HepG2 (cell line): ENCODE results near the gene LIMA1. TPM values are rescaled to one million over a fixed set of nuclear protein-coding genes. Genes with fewer than 3 reads are reported as not detected.

Experiments
- ATAC-seq: fragments of 200-7000 bp; cut with Tn5 transposase; 3 replicates; pipeline ENCODE4 v1.9.1; 2020; ENCODE audit warnings: mild to moderate bottlenecking, moderate library complexity
- BruUV-seq: library from RNA; stranded (reverse); fragments of 400-500 nt; replicated peaks from 2 replicates; lab custom pipeline; 2021; lab: Mats Ljungman, UMichigan
- CTCF ChIA-PET: fragments of 300-600 bp; formaldehyde crosslinking; extraction: SDS; loops from one replicate; lab custom pipeline; 2021; ENCODE audit warnings: low total read pairs, inconsistent platforms, low intra/inter-chr PET ratio; lab: Yijun Ruan, JAX
- POLR2A ChIA-PET: fragments of 350-600 bp; sonication (Branson Sonifier 250); formaldehyde crosslinking; loops from one replicate; lab custom pipeline; 2020; ENCODE audit warnings: antibody characterized with exemption, inconsistent platforms; lab: Yijun Ruan, JAX
- DNase-seq: peaks from one replicate; pipeline ENCODE4 v3.0.0-alpha.2; 2015; ENCODE audit warnings: low spot score
- FAIRE-seq: peaks from 3 replicates; lab custom pipeline; 2011; peaks lifted over from hg19 to GRCh38; lab: Jason Lieb, UNC
- H2AFZ ChIP-seq: one replicate; pipeline ENCODE4 v1.6.1; 2011; ENCODE audit warnings: low read length, inconsistent platforms
- H3K27ac ChIP-seq: fragments of 300-600 bp; 3 replicates; pipeline ENCODE4 v1.8.0; 2011; ENCODE audit warnings: mixed run types, mild to moderate bottlenecking, mixed read lengths, low read length, inconsistent platforms; ENCODE audit not compliant: insufficient read depth; ENCODE audit errors: extremely low read length
- H3K27me3 ChIP-seq, 2 experiments: fragments of 200-600 bp in 1 of 2; 2 replicates in 1 of 2; 3 replicates in 1 of 2; pipeline versions ENCODE4 v1.6.0 to v1.8.0; 2011; ENCODE audit warnings: low read length in 2 of 2, mild to moderate bottlenecking in 2 of 2, moderate library complexity in 2 of 2, inconsistent platforms in 1 of 2; ENCODE audit not compliant: insufficient read depth in 2 of 2, control insufficient read depth in 1 of 2
- H3K36me3 ChIP-seq, 2 experiments: fragments of 200-600 bp in 1 of 2; replicated peaks in 1 of 2; 2 replicates in 1 of 2; 3 replicates in 1 of 2; pipeline versions ENCODE4 v1.5.1 to v1.8.0; 2011; ENCODE audit warnings: low read length in 2 of 2, inconsistent platforms in 1 of 2; ENCODE audit not compliant: insufficient read depth in 2 of 2, control insufficient read depth in 1 of 2
- H3K4me1 ChIP-seq: 2 replicates; pipeline ENCODE4 v1.5.1; 2012; ENCODE audit warnings: low read length, inconsistent platforms; ENCODE audit not compliant: insufficient read depth
- H3K4me2 ChIP-seq: 2 replicates; pipeline ENCODE4 v1.6.0; 2011; ENCODE audit warnings: low read depth, low read length, inconsistent platforms
- H3K4me3 ChIP-seq, 3 experiments: fragments of 200-600 bp in 1 of 3; sonication (generic), shearing (Covaris generic) in 1 of 3; replicated peaks in 1 of 3; 2 replicates each; pipeline ENCODE4 v1.5.1; 2011 to 2016; ENCODE audit warnings: low read length in 3 of 3, inconsistent platforms in 2 of 3, low read depth in 2 of 3, mild to moderate bottlenecking in 2 of 3, control low read depth in 1 of 3, mixed read lengths in 1 of 3; ENCODE audit not compliant: insufficient read depth in 1 of 3
- H3K79me2 ChIP-seq: one replicate; pipeline ENCODE4 v1.6.1; 2011; ENCODE audit warnings: low read length, inconsistent platforms; ENCODE audit not compliant: insufficient read depth
- H3K9ac ChIP-seq: 2 replicates; pipeline ENCODE4 v1.6.0; 2011; ENCODE audit warnings: mild to moderate bottlenecking, low read depth, low read length, inconsistent platforms; ENCODE audit not compliant: insufficient read depth
- H3K9me3 ChIP-seq: 2 replicates; pipeline ENCODE4 v1.5.1; 2012; ENCODE audit warnings: mild to moderate bottlenecking, low read length
- H4K20me1 ChIP-seq: 2 replicates; pipeline ENCODE4 v1.6.0; 2011; ENCODE audit warnings: inconsistent platforms, mild to moderate bottlenecking, low read length, moderate library complexity; ENCODE audit not compliant: insufficient read depth
- BCL6 ChIP-seq: IDR thresholded peaks from 2 replicates; pipeline ENCODE4 v1.6.1; 2016; ENCODE audit warnings: missing genetic modification reagents, missing compliant biosample characterization
- CREM ChIP-seq, 2 experiments: sonication (generic) in 1 of 2; formaldehyde crosslinking in 1 of 2; IDR thresholded peaks; 2 replicates each; pipeline versions ENCODE4 v1.4.0 to v1.6.1; 2016 to 2020; ENCODE audit warnings: antibody characterized with exemption in 1 of 2, mild to moderate bottlenecking in 1 of 2, missing genetic modification reagents in 1 of 2
- CSRNP2 ChIP-seq: sonication (generic); formaldehyde crosslinking; conservative IDR thresholded peaks from 2 replicates; pipeline ENCODE4 v1.8.0; 2022; ENCODE audit warnings: low read depth, missing genetic modification reagents
- GATAD2A ChIP-seq: IDR thresholded peaks from 2 replicates; pipeline ENCODE4 v1.6.1; 2016
- HNRNPK ChIP-seq: fragments of 200-400 bp; formaldehyde crosslinking; IDR thresholded peaks from 2 replicates; pipeline ENCODE4 v1.6.1; 2018; ENCODE audit warnings: low read length, low read depth, moderate library complexity, mild to moderate bottlenecking; ENCODE audit not compliant: poor library complexity, severe bottlenecking
- ISX ChIP-seq: sonication (generic); formaldehyde crosslinking; conservative IDR thresholded peaks from 2 replicates; pipeline ENCODE4 v1.5.0; 2020; ENCODE audit warnings: missing genetic modification reagents
- NR1H2 ChIP-seq: sonication (generic); formaldehyde crosslinking; IDR thresholded peaks from 2 replicates; pipeline ENCODE4 v1.8.1; 2022; ENCODE audit warnings: low read depth, missing genetic modification reagents, borderline replicate concordance
- PCBP1 ChIP-seq: fragments of 200-400 bp; formaldehyde crosslinking; IDR thresholded peaks from 2 replicates; pipeline ENCODE4 v1.6.1; 2017; ENCODE audit warnings: mild to moderate bottlenecking, low read depth, low read length, borderline replicate concordance
- RNF2 ChIP-seq: fragments of 450-650 bp; conservative IDR thresholded peaks from 2 replicates; pipeline ENCODE4 v1.6.1; 2016; ENCODE audit warnings: low read depth
- SNAPC4 ChIP-seq: sonication (generic); formaldehyde crosslinking; IDR thresholded peaks from 2 replicates; pipeline ENCODE4 v1.4.0; 2020; ENCODE audit warnings: mild to moderate bottlenecking, missing genetic modification reagents
- ZBTB7B ChIP-seq: sonication (generic); formaldehyde crosslinking; IDR thresholded peaks from 2 replicates; pipeline ENCODE4 v1.4.0; 2020; ENCODE audit warnings: missing genetic modification reagents
- ZMYM4 ChIP-seq: sonication (generic); formaldehyde crosslinking; IDR thresholded peaks from 2 replicates; pipeline ENCODE4 v1.8.1; 2023; ENCODE audit warnings: mild to moderate bottlenecking, missing genetic modification reagents
- ZNF512B ChIP-seq: sonication (generic); formaldehyde crosslinking; IDR thresholded peaks from 2 replicates; pipeline ENCODE4 v1.5.1; 2020; ENCODE audit warnings: missing genetic modification reagents, mild to moderate bottlenecking, borderline replicate concordance
- ZNF740 ChIP-seq: sonication (generic); formaldehyde crosslinking; IDR thresholded peaks from 2 replicates; pipeline ENCODE4 v1.4.0; 2020; ENCODE audit warnings: missing genetic modification reagents
- ZNF841 ChIP-seq: sonication (generic); formaldehyde crosslinking; IDR thresholded peaks from 2 replicates; pipeline ENCODE4 v1.8.1; 2023; ENCODE audit warnings: missing genetic modification reagents, borderline replicate concordance
- ZSCAN31 ChIP-seq: sonication (generic); formaldehyde crosslinking; IDR thresholded peaks from 2 replicates; pipeline ENCODE4 v1.5.0; 2020; ENCODE audit warnings: low read depth, mild to moderate bottlenecking, missing genetic modification reagents
- WGBS: methylation state at CpG from one replicate; pipeline ENCODE4 v1.1.6; 2017; ENCODE audit warnings: low lambda C conversion rate; 5-methylcytosine and 5-hydroxymethylcytosine counted together
- in situ Hi-C: cut with HindIII; loops from 2 replicates; pipeline ENCODE4 v1.10.0; 2017; ENCODE audit warnings: low pct_unique_long_range_greater_than_20kb; ENCODE audit not compliant: extremely low pct_ligation_motif_present
- intact Hi-C: fragments of 100-400 bp; cut with micrococcal nuclease; formaldehyde crosslinking; loops from one replicate; pipeline ENCODE4 v1.10.0; 2022; ENCODE audit not compliant: unreplicated experiment
- polyA plus RNA-seq, 8 experiments: library from polyadenylated mRNA; depleted of rRNA in 3 of 8; stranded (reverse) in 7 of 8; unstranded in 1 of 8; fragments of >200 nt; fragmentation: Illumina TruSeq in 4 of 8; extraction: Trizol in 4 of 8; gene quantifications; 2 replicates each; pipeline versions ENCODE4 v1.2.1 to v1.2.3, GENCODE V29; 2011 to 2016; ENCODE audit warnings: low read depth in 4 of 8, missing spikeins in 1 of 8, mixed read lengths in 1 of 8; ENCODE audit not compliant: insufficient read depth in 1 of 8
- total RNA-seq, 5 experiments: library from RNA; depleted of rRNA; stranded (reverse); fragments of >200 nt; fragmentation: Illumina TruSeq; extraction: Trizol; gene quantifications; 2 replicates each; pipeline ENCODE4 v1.2.3, GENCODE V29; 2016; ENCODE audit warnings: low read depth in 1 of 5

The LIMA1 gene
- total and polyA plus RNA-seq, 2 of the 13 experiments (the other 11 are each of a cell fraction or from before 2014, with no cell fraction given), result 13.0 to 19.8 TPM

- POLR2A ChIA-PET, result no interaction called here
- 95% methylated on average over 2 of the region's 2 CpGs for WGBS
- TF ChIP-seq CREM (IDR thresholded peaks at IDR 0.05) (no peak), CREM (CRISPR knock-in tag; IDR thresholded peaks at IDR 0.05) (no peak), NR1H2 (CRISPR knock-in tag) (no peak), BCL6 (CRISPR knock-in tag) (no peak), ZSCAN31 (CRISPR knock-in tag) (no peak), ZBTB7B (CRISPR knock-in tag) (no peak), ZNF512B (no peak), ZNF740 (CRISPR knock-in tag) (no peak), RNF2 (no peak), GATAD2A (CRISPR knock-in tag) (no peak), ZNF841 (CRISPR knock-in tag) (no peak), SNAPC4 (no peak), ISX (CRISPR knock-in tag) (no peak), HNRNPK (no peak), PCBP1 (no peak), ZMYM4 (CRISPR knock-in tag) (no peak), CSRNP2 (CRISPR knock-in tag) (no peak)
Measured at GRCh38 chr12:50212071-50212467, 71.3 kb downstream of the LIMA1 start.

More at GRCh38 chr12:50212071-50212467, 71.3 kb downstream of the LIMA1 start:
- Histone ChIP-seq H3K4me1 (no peaks in the 10 kb centered on the region), H3K4me3 (no peak overlapping the region), H3K36me3 (no peaks in the 10 kb centered on the region; a peak in 1 of 5 replicates), H3K79me2 (no peaks in the 10 kb centered on the region), H4K20me1 (no peaks in the 10 kb centered on the region), H3K9me3 (no peaks in the 10 kb centered on the region), H2AFZ (no peak overlapping the region), H3K27ac (no peak overlapping the region), H3K4me2 (no peak overlapping the region), H3K27me3 (no peaks in the 10 kb centered on the region), H3K9ac (no peak overlapping the region)
- ATAC-seq, result no peak
- intact Hi-C loops (no loop called here), in situ Hi-C loops (no loop called here)
- no TSS peak for BruUV-seq
- no peak for DNase-seq
- no peak for FAIRE-seq
- CTCF ChIA-PET, result interaction anchor here (1.3 kb wide), 1 partner anchor 102 kb away, joined by 3 read pairs; no protein-coding TSS in a partner anchor
